SK-N-SH treated with all-trans-retinoic acid at 6 μM for 48 hours (cell line): ENCODE results near the gene SIX3.

Experiments used
- ATAC-seq: fragments of 200-7000 bp; cut with Tn5 transposase; 3 replicates; pipeline ENCODE4 v1.9.1; 2020; ENCODE audit warnings: mild to moderate bottlenecking, moderate library complexity
- ARNTL ChIP-seq: fragments of 450-650 bp; formaldehyde crosslinking; IDR thresholded peaks from 2 replicates; pipeline ENCODE4 v1.5.0; 2020; ENCODE audit warnings: low read depth, mild to moderate bottlenecking, moderate library complexity, borderline replicate concordance
- BACH2 ChIP-seq: fragments of 250-450 bp; sonication (Bioruptor Pico); IDR thresholded peaks from 2 replicates; pipeline ENCODE4 v1.9.0; 2021; ENCODE audit warnings: mild to moderate bottlenecking, borderline replicate concordance
- CSDC2 ChIP-seq: fragments of 250-450 bp; sonication (Bioruptor Pico); IDR thresholded peaks from 2 replicates; pipeline ENCODE4 v1.5.0; 2020; ENCODE audit warnings: mild to moderate bottlenecking, moderate library complexity
- ESRRG ChIP-seq: fragments of 250-450 bp; sonication (Bioruptor Pico); IDR thresholded peaks from 2 replicates; pipeline ENCODE4 v1.6.1; 2021; ENCODE audit warnings: mild to moderate bottlenecking
- GLIS3 ChIP-seq: fragments of 250-450 bp; sonication (Bioruptor Pico); IDR thresholded peaks from 2 replicates; pipeline ENCODE4 v1.5.0; 2020; ENCODE audit warnings: mild to moderate bottlenecking, moderate library complexity
- ISL1 ChIP-seq: fragments of 250-450 bp; sonication (Bioruptor Pico); IDR thresholded peaks from 2 replicates; pipeline ENCODE4 v2.1.2; 2022; ENCODE audit warnings: mild to moderate bottlenecking, moderate library complexity
- PPARA ChIP-seq: fragments of 250-450 bp; sonication (Bioruptor Pico); IDR thresholded peaks from 2 replicates; pipeline ENCODE4 v1.5.0; 2020; ENCODE audit warnings: mild to moderate bottlenecking, borderline replicate concordance
- RARB ChIP-seq: fragments of 250-450 bp; sonication (Bioruptor Pico); IDR thresholded peaks from 2 replicates; pipeline ENCODE4 v1.8.0; 2021; ENCODE audit warnings: mild to moderate bottlenecking, moderate library complexity
- SNAI2 ChIP-seq: fragments of 250-450 bp; sonication (Bioruptor Pico); IDR thresholded peaks from 2 replicates; pipeline ENCODE4 v1.5.0; 2020; ENCODE audit warnings: mild to moderate bottlenecking, moderate library complexity
- TCF4 ChIP-seq: fragments of 250-450 bp; sonication (Bioruptor Pico); IDR thresholded peaks from 2 replicates; pipeline ENCODE4 v1.8.0; 2021; ENCODE audit warnings: mild to moderate bottlenecking, moderate library complexity, borderline replicate concordance
- TSHZ2 ChIP-seq: fragments of 250-450 bp; sonication (Bioruptor Pico); IDR thresholded peaks from 2 replicates; pipeline ENCODE4 v1.5.0; 2020; ENCODE audit warnings: mild to moderate bottlenecking, moderate library complexity
- ZC3H10 ChIP-seq: fragments of 250-450 bp; sonication (Bioruptor Pico); IDR thresholded peaks from 2 replicates; pipeline ENCODE4 v1.5.1; 2021; ENCODE audit warnings: mild to moderate bottlenecking, moderate library complexity
- ZFP3 ChIP-seq: fragments of 250-450 bp; sonication (Bioruptor Pico); IDR thresholded peaks from 2 replicates; pipeline ENCODE4 v1.5.0; 2020; ENCODE audit warnings: mild to moderate bottlenecking, moderate library complexity
- ZFP30 ChIP-seq: fragments of 450-650 bp; formaldehyde crosslinking; IDR thresholded peaks from 2 replicates; pipeline ENCODE4 v1.5.0; 2022; ENCODE audit warnings: mild to moderate bottlenecking, moderate library complexity
- ZNF565 ChIP-seq: fragments of 450-650 bp; formaldehyde crosslinking; conservative IDR thresholded peaks from 2 replicates; pipeline ENCODE4 v1.5.0; 2020; ENCODE audit warnings: low read depth, mild to moderate bottlenecking, moderate library complexity
- ZNF8 ChIP-seq: fragments of 450-650 bp; formaldehyde crosslinking; IDR thresholded peaks from 2 replicates; pipeline ENCODE4 v1.5.0; 2020; ENCODE audit warnings: mild to moderate bottlenecking, moderate library complexity
- TF ChIP-seq, protein P1 (sequence below): fragments of 250-450 bp; sonication (Bioruptor Pico); IDR thresholded peaks from 2 replicates; pipeline ENCODE4 v1.5.1; 2020; ENCODE audit warnings: low read depth, mild to moderate bottlenecking, moderate library complexity
- TF ChIP-seq, protein P2 (sequence below): fragments of 250-450 bp; sonication (Bioruptor Pico); IDR thresholded peaks from 2 replicates; pipeline ENCODE4 v1.8.0; 2021; ENCODE audit warnings: low read depth, mild to moderate bottlenecking, moderate library complexity, borderline replicate concordance
- TF ChIP-seq, protein P3 (sequence below): fragments of 250-450 bp; sonication (Bioruptor Pico); IDR thresholded peaks from 2 replicates; pipeline ENCODE4 v1.8.0; 2020; ENCODE audit warnings: mild to moderate bottlenecking, moderate library complexity, borderline replicate concordance
- TF ChIP-seq, protein P4 (sequence below): fragments of 250-450 bp; sonication (Bioruptor Pico); IDR thresholded peaks from 2 replicates; pipeline ENCODE4 v1.5.1; 2021; ENCODE audit warnings: mild to moderate bottlenecking, moderate library complexity

Gene SIX3

GRCh38 chr2:44916291-44916690 lies 25.2 kb upstream of the SIX3 start:
- TF ChIP-seq, protein P1, sequence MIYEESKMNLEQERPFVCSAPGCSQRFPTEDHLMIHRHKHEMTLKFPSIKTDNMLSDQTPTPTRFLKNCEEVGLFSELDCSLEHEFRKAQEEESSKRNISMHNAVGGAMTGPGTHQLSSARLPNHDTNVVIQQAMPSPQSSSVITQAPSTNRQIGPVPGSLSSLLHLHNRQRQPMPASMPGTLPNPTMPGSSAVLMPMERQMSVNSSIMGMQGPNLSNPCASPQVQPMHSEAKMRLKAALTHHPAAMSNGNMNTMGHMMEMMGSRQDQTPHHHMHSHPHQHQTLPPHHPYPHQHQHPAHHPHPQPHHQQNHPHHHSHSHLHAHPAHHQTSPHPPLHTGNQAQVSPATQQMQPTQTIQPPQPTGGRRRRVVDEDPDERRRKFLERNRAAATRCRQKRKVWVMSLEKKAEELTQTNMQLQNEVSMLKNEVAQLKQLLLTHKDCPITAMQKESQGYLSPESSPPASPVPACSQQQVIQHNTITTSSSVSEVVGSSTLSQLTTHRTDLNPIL (CRISPR knock-in tag) = no peak
- no peak for TF ChIP-seq BACH2
- TF ChIP-seq, protein P2, sequence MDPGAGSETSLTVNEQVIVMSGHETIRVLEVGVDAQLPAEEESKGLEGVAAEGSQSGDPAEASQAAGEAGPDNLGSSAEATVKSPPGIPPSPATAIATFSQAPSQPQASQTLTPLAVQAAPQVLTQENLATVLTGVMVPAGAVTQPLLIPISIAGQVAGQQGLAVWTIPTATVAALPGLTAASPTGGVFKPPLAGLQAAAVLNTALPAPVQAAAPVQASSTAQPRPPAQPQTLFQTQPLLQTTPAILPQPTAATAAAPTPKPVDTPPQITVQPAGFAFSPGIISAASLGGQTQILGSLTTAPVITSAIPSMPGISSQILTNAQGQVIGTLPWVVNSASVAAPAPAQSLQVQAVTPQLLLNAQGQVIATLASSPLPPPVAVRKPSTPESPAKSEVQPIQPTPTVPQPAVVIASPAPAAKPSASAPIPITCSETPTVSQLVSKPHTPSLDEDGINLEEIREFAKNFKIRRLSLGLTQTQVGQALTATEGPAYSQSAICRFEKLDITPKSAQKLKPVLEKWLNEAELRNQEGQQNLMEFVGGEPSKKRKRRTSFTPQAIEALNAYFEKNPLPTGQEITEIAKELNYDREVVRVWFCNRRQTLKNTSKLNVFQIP (CRISPR knock-in tag) = no peak
- TF ChIP-seq SNAI2 (CRISPR knock-in tag) = no peak
- TF ChIP-seq ZFP30 (CRISPR knock-in tag) = no peak
- no peak for TF ChIP-seq ZNF565 (CRISPR knock-in tag)
- TF ChIP-seq ARNTL (CRISPR knock-in tag) = no peak
- TF ChIP-seq TCF4 (CRISPR knock-in tag) = no peak
- TF ChIP-seq, protein P3, sequence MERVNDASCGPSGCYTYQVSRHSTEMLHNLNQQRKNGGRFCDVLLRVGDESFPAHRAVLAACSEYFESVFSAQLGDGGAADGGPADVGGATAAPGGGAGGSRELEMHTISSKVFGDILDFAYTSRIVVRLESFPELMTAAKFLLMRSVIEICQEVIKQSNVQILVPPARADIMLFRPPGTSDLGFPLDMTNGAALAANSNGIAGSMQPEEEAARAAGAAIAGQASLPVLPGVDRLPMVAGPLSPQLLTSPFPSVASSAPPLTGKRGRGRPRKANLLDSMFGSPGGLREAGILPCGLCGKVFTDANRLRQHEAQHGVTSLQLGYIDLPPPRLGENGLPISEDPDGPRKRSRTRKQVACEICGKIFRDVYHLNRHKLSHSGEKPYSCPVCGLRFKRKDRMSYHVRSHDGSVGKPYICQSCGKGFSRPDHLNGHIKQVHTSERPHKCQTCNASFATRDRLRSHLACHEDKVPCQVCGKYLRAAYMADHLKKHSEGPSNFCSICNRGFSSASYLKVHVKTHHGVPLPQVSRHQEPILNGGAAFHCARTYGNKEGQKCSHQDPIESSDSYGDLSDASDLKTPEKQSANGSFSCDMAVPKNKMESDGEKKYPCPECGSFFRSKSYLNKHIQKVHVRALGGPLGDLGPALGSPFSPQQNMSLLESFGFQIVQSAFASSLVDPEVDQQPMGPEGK (CRISPR knock-in tag) = no peak
- TF ChIP-seq ZFP3 (CRISPR knock-in tag) = no peak
- no peak for TF ChIP-seq ZNF8
- no peak for TF ChIP-seq CSDC2 (CRISPR knock-in tag)
- TF ChIP-seq GLIS3 = no peak

GRCh38 chr2:44918095-44918775 lies 23.3 kb upstream of the SIX3 start:
- no peak for ATAC-seq
- TF ChIP-seq RARB = no peak
- TF ChIP-seq, protein P3 (CRISPR knock-in tag) = no peak
- no peak for TF ChIP-seq PPARA
- no peak for TF ChIP-seq BACH2
- no peak for TF ChIP-seq ZC3H10 (CRISPR knock-in tag)
- no peak for TF ChIP-seq ZFP3 (CRISPR knock-in tag)
- no peak for TF ChIP-seq TSHZ2 (CRISPR knock-in tag)
- TF ChIP-seq, protein P1 (CRISPR knock-in tag) = no peak
- TF ChIP-seq ISL1 = no peak
- TF ChIP-seq, protein P2 (CRISPR knock-in tag) = no peak
- TF ChIP-seq, protein P4, sequence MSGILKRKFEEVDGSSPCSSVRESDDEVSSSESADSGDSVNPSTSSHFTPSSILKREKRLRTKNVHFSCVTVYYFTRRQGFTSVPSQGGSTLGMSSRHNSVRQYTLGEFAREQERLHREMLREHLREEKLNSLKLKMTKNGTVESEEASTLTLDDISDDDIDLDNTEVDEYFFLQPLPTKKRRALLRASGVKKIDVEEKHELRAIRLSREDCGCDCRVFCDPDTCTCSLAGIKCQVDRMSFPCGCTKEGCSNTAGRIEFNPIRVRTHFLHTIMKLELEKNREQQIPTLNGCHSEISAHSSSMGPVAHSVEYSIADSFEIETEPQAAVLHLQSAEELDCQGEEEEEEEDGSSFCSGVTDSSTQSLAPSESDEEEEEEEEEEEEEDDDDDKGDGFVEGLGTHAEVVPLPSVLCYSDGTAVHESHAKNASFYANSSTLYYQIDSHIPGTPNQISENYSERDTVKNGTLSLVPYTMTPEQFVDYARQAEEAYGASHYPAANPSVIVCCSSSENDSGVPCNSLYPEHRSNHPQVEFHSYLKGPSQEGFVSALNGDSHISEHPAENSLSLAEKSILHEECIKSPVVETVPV (CRISPR knock-in tag) = no peak
- TF ChIP-seq ZNF565 (CRISPR knock-in tag) = no peak
- no peak for TF ChIP-seq ARNTL (CRISPR knock-in tag)
- no peak for TF ChIP-seq ESRRG (CRISPR knock-in tag)

More at GRCh38 chr2:44916291-44916690, 25.2 kb upstream of the SIX3 start:
- ATAC-seq = no peak
